Lower leg skin (tissue), 3 donors: Measurements from ENCODE around the gene ADARB2.

ENCODE experiments used
- CTCF ChIP-seq, 3 donors: fragments of 450-650 bp; IDR thresholded peaks; one replicate each; pipeline ENCODE4 v1.5.1; 2016; ENCODE audit warnings: antibody characterized with exemption in 3 of 3, mild to moderate bottlenecking in 3 of 3, moderate library complexity in 2 of 3
- POLR2A ChIP-seq, 2 donors: fragments of 450-650 bp; IDR thresholded peaks; one replicate each; pipeline ENCODE4 v1.6.1; 2016 to 2017; ENCODE audit warnings: antibody characterized with exemption in 2 of 2, mild to moderate bottlenecking in 1 of 2, moderate library complexity in 1 of 2

- TF ChIP-seq CTCF (IDR thresholded peaks at IDR 0.05), result no peak
- no peak for TF ChIP-seq POLR2A (IDR thresholded peaks at IDR 0.05)
Measured at GRCh38 chr10:1233031-1233430, 504.3 kb downstream of the ADARB2 start.
